Activated CD8-positive, alpha-beta memory T cell treated with anti-CD3 and anti-CD28 coated beads, Interleukin-2, amount 10 ng/mL, durations not matched to agents 7 days and 5 days (primary cell): ENCODE data around the gene KCTD16. TPM values are rescaled to one million over a fixed set of nuclear protein-coding genes. Genes with fewer than 3 reads are reported as not detected.

Source experiments
- ATAC-seq: fragments of 150-1000 bp; cut with Tn5 transposase; one replicate; pipeline ENCODE4 v1.10.0; 2021; ENCODE audit warnings: moderate library complexity
- CTCF ChIA-PET: fragments of 350-600 bp; sonication (Branson Sonifier 250); formaldehyde crosslinking; loops from one replicate; lab custom pipeline; 2021; ENCODE audit warnings: antibody characterized with exemption; lab: Charles Lee
- DNase-seq: peaks from one replicate; pipeline ENCODE4 v3.0.0-alpha.2; 2020
- H3K27ac Mint-ChIP-seq: one replicate; pipeline ENCODE4 v1.8.0; 2021; ENCODE audit warnings: mild to moderate bottlenecking, mixed read lengths
- H3K27me3 Mint-ChIP-seq: one replicate; pipeline ENCODE4 v1.8.0; 2021; ENCODE audit warnings: mixed read lengths
- H3K36me3 Mint-ChIP-seq: one replicate; pipeline ENCODE4 v1.8.0; 2021; ENCODE audit warnings: mild to moderate bottlenecking, mixed read lengths
- H3K4me1 Mint-ChIP-seq: one replicate; pipeline ENCODE4 v1.8.0; 2021; ENCODE audit warnings: mixed read lengths
- H3K4me3 Mint-ChIP-seq: one replicate; pipeline ENCODE4 v1.8.0; 2021; ENCODE audit warnings: mild to moderate bottlenecking, moderate library complexity, mixed read lengths
- H3K9me3 Mint-ChIP-seq: one replicate; pipeline ENCODE4 v1.8.0; 2022; ENCODE audit warnings: low read depth, mixed read lengths
- total RNA-seq, 2 experiments: library from RNA; stranded (reverse); gene quantifications; one replicate each; pipeline ENCODE4 v1.2.3, GENCODE V29; 2021

Gene KCTD16
- total RNA-seq, 2 experiments from 2014 or later, result 0.12 to 0.19 TPM

- DNase-seq (no peak), ATAC-seq (no peak)
- CTCF ChIA-PET, result no interaction called here
- H3K9me3 Mint-ChIP-seq, result no peaks in the 10 kb centered on the region
- no peak overlapping the region for H3K4me3 Mint-ChIP-seq
- no peak overlapping the region for H3K27ac Mint-ChIP-seq
- H3K27me3 Mint-ChIP-seq, result peaks cover 9% of the 10 kb centered on the region
- H3K4me1 Mint-ChIP-seq, result no peaks in the 10 kb centered on the region
- H3K36me3 Mint-ChIP-seq, result no peaks in the 10 kb centered on the region
Measured at GRCh38 chr5:144248015-144248414, 77.3 kb downstream of the KCTD16 start.

- no peaks in the 10 kb centered on the region for H3K36me3 Mint-ChIP-seq
- no peaks in the 10 kb centered on the region for H3K4me1 Mint-ChIP-seq
- H3K9me3 Mint-ChIP-seq, result no peaks in the 10 kb centered on the region
- H3K27me3 Mint-ChIP-seq, result peaks cover 9% of the 10 kb centered on the region
- ATAC-seq (no peak), DNase-seq (no peak)
- CTCF ChIA-PET, result no interaction called here
- H3K27ac Mint-ChIP-seq, result no peak overlapping the region
- no peak overlapping the region for H3K4me3 Mint-ChIP-seq
Measured at GRCh38 chr5:144249755-144250464, 79.2 kb downstream of the KCTD16 start.

GRCh38 chr5:144254552-144254951, 83.9 kb downstream of the KCTD16 start:
- H3K27ac Mint-ChIP-seq, result no peak overlapping the region
- ATAC-seq, result no peak

DNA sequence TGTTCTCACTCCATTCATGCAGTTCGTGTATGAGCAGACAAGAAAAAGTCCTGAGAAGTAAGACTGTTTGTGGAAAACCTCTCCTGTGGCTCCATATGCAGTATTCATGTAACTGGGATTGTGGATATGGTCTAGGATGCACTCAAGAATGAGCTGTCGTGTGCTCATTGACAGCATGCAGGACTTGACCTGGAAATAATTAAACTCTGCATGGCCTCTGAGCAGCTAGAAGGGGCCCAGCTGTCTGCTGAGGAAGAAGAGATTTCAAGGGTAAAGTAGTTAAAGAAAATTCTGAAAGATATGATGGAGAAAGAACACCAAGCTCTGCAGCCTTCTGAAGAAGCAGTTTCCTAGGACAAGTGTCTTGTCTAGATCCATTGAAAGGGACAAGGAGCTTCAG, 89.4 kb downstream of the KCTD16 start:
- Mint-ChIP-seq H3K36me3 (no peaks in the 10 kb centered on the region), H3K27ac (no peak overlapping the region), H3K27me3 (no peaks in the 10 kb centered on the region), H3K4me1 (no peaks in the 10 kb centered on the region), H3K4me3 (no peak overlapping the region), H3K9me3 (no peaks in the 10 kb centered on the region)
- DNase-seq, result no peak
- no peak for ATAC-seq
- CTCF ChIA-PET, result no interaction called here

More at GRCh38 chr5:144254552-144254951, 83.9 kb downstream of the KCTD16 start:
- CTCF ChIA-PET, result no interaction called here
- no peak overlapping the region for H3K4me3 Mint-ChIP-seq
- H3K27me3 Mint-ChIP-seq, result peaks cover 2% of the 10 kb centered on the region
- no peaks in the 10 kb centered on the region for H3K36me3 Mint-ChIP-seq
- H3K4me1 Mint-ChIP-seq, result no peaks in the 10 kb centered on the region
- H3K9me3 Mint-ChIP-seq, result no peaks in the 10 kb centered on the region
- no peak for DNase-seq

GRCh38 chr5:144265643-144266247, 95.1 kb downstream of the KCTD16 start:
- Mint-ChIP-seq H3K36me3 (no peaks in the 10 kb centered on the region), H3K27ac (no peak overlapping the region), H3K9me3 (no peaks in the 10 kb centered on the region), H3K27me3 (peaks cover 6% of the 10 kb centered on the region), H3K4me1 (no peaks in the 10 kb centered on the region), H3K4me3 (no peak overlapping the region)
- DNase-seq (no peak), ATAC-seq (no peak)
- CTCF ChIA-PET, result interaction anchor here (0.6 kb wide), 1 partner anchor 1795 kb away, joined by 3 read pairs; no protein-coding TSS in a partner anchor

DNA sequence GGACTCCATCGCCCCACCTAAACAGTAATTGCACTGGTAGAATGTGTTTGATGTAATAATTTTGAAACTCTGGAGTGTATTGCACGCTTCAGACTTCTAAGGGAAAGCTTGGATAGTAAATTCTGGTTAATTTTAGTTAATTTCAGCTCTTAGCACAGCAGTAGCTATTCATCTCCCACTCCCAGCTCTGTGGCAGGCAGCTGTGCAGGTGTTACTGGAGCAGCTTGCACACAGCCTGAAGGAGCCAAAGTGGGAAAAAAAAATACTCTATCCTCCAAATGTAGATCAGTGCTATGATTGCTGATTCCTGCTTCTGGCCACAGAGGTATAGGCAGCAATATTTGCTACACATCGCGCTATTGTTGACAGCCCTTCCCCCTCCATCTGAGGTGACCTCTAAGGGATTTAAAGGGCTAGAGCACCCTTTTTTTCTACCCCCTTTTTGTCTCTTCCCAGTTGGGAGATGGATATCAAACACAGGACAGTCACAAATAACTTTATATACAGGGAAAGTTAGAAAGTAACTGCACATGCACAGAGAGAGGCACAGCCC, 97.4 kb downstream of the KCTD16 start:
- no peaks in the 10 kb centered on the region for H3K9me3 Mint-ChIP-seq
- no peaks in the 10 kb centered on the region for H3K4me1 Mint-ChIP-seq
- DNase-seq (no peak), ATAC-seq (no peak)
- H3K27ac Mint-ChIP-seq, result no peak overlapping the region
- peaks cover 6% of the 10 kb centered on the region for H3K27me3 Mint-ChIP-seq
- no peak overlapping the region for H3K4me3 Mint-ChIP-seq
- no peaks in the 10 kb centered on the region for H3K36me3 Mint-ChIP-seq
- CTCF ChIA-PET, result no interaction called here

GRCh38 chr5:144273232-144274027, 102.8 kb downstream of the KCTD16 start:
- no peaks in the 10 kb centered on the region for H3K4me1 Mint-ChIP-seq
- ATAC-seq, result no peak
- DNase-seq, result no peak
- CTCF ChIA-PET, result no interaction called here
- H3K4me3 Mint-ChIP-seq, result no peak overlapping the region
- no peak overlapping the region for H3K27ac Mint-ChIP-seq
- peaks cover 2% of the 10 kb centered on the region for H3K27me3 Mint-ChIP-seq
- no peaks in the 10 kb centered on the region for H3K9me3 Mint-ChIP-seq
- no peaks in the 10 kb centered on the region for H3K36me3 Mint-ChIP-seq

DNA sequence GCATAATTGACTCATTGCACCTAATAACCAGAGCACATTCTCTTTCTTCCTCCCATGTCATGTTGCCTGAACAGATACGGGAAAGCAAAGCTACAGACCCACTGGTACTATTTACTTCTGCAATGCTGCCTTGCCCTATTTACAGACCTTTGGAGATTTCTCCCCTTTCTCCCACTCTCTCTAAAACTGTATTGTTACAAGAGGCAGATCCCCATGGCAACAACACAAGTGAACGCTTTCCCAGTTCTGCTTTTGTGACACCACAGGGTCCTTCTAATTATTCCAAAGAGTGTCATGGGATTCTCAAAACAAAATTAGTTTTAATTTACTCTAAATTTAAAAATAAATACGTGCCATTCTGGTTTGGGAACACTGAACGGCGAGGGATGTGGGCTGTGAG, 104.7 kb downstream of the KCTD16 start:
- Mint-ChIP-seq H3K4me1 (no peaks in the 10 kb centered on the region), H3K27me3 (peaks cover under 1% of the 10 kb centered on the region), H3K9me3 (no peaks in the 10 kb centered on the region), H3K4me3 (no peak overlapping the region), H3K36me3 (no peaks in the 10 kb centered on the region), H3K27ac (no peak overlapping the region)
- CTCF ChIA-PET, result no interaction called here
- no peak for ATAC-seq
- DNase-seq, result no peak

- H3K4me1 Mint-ChIP-seq, result no peaks in the 10 kb centered on the region
- H3K27me3 Mint-ChIP-seq, result peaks cover 2% of the 10 kb centered on the region
- ATAC-seq (no peak), DNase-seq (no peak)
- H3K36me3 Mint-ChIP-seq, result no peaks in the 10 kb centered on the region
- no peak overlapping the region for H3K4me3 Mint-ChIP-seq
- CTCF ChIA-PET, result no interaction called here
- no peak overlapping the region for H3K27ac Mint-ChIP-seq
- H3K9me3 Mint-ChIP-seq, result no peaks in the 10 kb centered on the region
Measured at GRCh38 chr5:144276034-144276822, 105.6 kb downstream of the KCTD16 start.

DNA sequence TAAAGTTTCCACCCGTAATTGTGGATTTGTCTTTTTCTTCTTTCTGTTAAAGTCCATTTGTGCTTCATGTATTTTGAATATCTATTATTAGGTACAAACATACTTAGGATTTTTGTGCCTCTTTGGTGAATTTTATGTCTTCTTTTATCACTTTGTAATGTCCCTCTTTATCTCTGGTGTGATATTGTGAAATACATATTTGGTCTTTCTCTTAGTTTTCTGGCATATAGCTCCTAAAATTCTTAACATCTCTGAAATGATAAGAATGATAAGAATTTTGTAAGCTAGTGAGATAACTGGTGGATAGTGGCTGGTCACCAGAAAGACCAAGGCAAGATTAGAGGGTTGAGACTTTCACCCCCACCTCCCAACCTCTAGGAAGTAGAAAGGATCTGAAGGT, 111.1 kb downstream of the KCTD16 start:
- ATAC-seq (no peak), DNase-seq (no peak)
- Mint-ChIP-seq H3K4me3 (no peak overlapping the region), H3K27ac (no peak overlapping the region), H3K9me3 (no peaks in the 10 kb centered on the region), H3K36me3 (no peaks in the 10 kb centered on the region), H3K27me3 (peaks cover 2% of the 10 kb centered on the region), H3K4me1 (no peaks in the 10 kb centered on the region)
- CTCF ChIA-PET, result no interaction called here

- H3K36me3 Mint-ChIP-seq, result no peaks in the 10 kb centered on the region
- no peak for ATAC-seq
Measured at GRCh38 chr5:144284036-144284435, 113.4 kb downstream of the KCTD16 start.

GRCh38 chr5:144284931-144285502, 114.3 kb downstream of the KCTD16 start:
- CTCF ChIA-PET, result no interaction called here
- H3K4me3 Mint-ChIP-seq, result no peak overlapping the region
- no peaks in the 10 kb centered on the region for H3K36me3 Mint-ChIP-seq
- H3K27me3 Mint-ChIP-seq, result peaks cover 2% of the 10 kb centered on the region
- no peak overlapping the region for H3K27ac Mint-ChIP-seq
- no peak for ATAC-seq
- no peak for DNase-seq
- no peaks in the 10 kb centered on the region for H3K9me3 Mint-ChIP-seq
- H3K4me1 Mint-ChIP-seq, result no peaks in the 10 kb centered on the region

More at GRCh38 chr5:144284036-144284435, 113.4 kb downstream of the KCTD16 start:
- H3K27ac Mint-ChIP-seq, result no peak overlapping the region
- no peak overlapping the region for H3K4me3 Mint-ChIP-seq
- H3K9me3 Mint-ChIP-seq, result no peaks in the 10 kb centered on the region
- no peaks in the 10 kb centered on the region for H3K4me1 Mint-ChIP-seq
- DNase-seq, result no peak
- H3K27me3 Mint-ChIP-seq, result peaks cover 2% of the 10 kb centered on the region
- CTCF ChIA-PET, result no interaction called here

- Mint-ChIP-seq H3K4me1 (no peaks in the 10 kb centered on the region), H3K27ac (no peak overlapping the region), H3K9me3 (no peaks in the 10 kb centered on the region), H3K36me3 (no peaks in the 10 kb centered on the region), H3K4me3 (no peak overlapping the region), H3K27me3 (no peaks in the 10 kb centered on the region)
- ATAC-seq (no peak), DNase-seq (no peak)
- CTCF ChIA-PET, result no interaction called here
Measured at GRCh38 chr5:144289277-144289676, 118.6 kb downstream of the KCTD16 start.
